GM23248 (cell line): ENCODE data around the gene PARP16.

Experiments
- EZH2 ChIP-seq: fragments of 200-600 bp; sonication (generic); IDR thresholded peaks from 2 replicates; pipeline ENCODE4 v1.6.1; 2018; ENCODE audit warnings: antibody characterized with exemption, mild to moderate bottlenecking; ENCODE audit not compliant: insufficient read depth, poor library complexity, severe bottlenecking
- EZH2phosphoT487 ChIP-seq: fragments of 200-600 bp; sonication (generic); IDR thresholded peaks from 2 replicates; pipeline ENCODE4 v1.6.1; 2018; ENCODE audit warnings: antibody characterized with exemption, moderate library complexity, mild to moderate bottlenecking, low read depth; ENCODE audit not compliant: insufficient read depth

DNA sequence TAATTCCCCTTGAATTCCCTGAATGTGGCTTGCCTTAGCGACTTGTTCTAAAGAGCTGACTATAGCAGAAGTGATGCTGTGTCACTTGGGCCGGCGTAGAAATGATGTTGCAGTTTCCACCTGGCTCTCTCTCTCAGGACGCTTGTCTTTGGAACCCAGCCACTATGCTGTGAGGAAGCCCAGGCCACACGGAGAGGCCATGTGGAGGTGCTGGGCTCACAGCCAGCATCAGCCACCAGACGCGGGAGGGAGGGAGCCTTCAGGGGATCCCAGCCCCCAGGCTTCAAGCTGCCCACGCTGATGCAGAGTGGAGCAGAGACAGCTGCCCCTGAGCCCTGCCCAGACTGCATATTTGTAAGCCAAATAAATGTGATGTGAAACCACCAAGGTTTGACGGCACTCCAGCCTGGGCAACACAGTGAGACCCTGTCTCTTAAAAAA is 36.4 kb upstream of the PARP16 start:
- TF ChIP-seq EZH2 (no peak), EZH2phosphoT487 (no peak)
